Breast epithelium (tissue), 4 donors: ENCODE results near the gene NCAPD3. TPM values are rescaled to one million over a fixed set of nuclear protein-coding genes. Genes with fewer than 3 reads are reported as not detected.

Experiments used
- DNase-seq, 2 donors: peaks; one replicate each; pipeline ENCODE4 v3.0.0-alpha.2; 2019; ENCODE audit warnings: low spot score in 2 of 2
- H3K27ac ChIP-seq, 2 donors: fragments of 200-600 bp; sonication (generic) in 1 of 2; one replicate each; pipeline ENCODE4 v1.5.1; 2016 to 2019; ENCODE audit warnings: mild to moderate bottlenecking in 1 of 2
- H3K27me3 ChIP-seq, 2 donors: fragments of 200-600 bp; sonication (generic) in 1 of 2; one replicate each; pipeline versions ENCODE4 v1.5.1 to v1.6.0; 2017 to 2019; ENCODE audit warnings: control low read depth in 1 of 2, mild to moderate bottlenecking in 1 of 2
- H3K36me3 ChIP-seq: fragments of 200-600 bp; one replicate; pipeline ENCODE4 v1.5.1; 2019
- H3K4me1 ChIP-seq, 2 donors: fragments of 200-600 bp; sonication (generic); one replicate each; pipeline ENCODE4 v1.5.1; 2016 to 2019; ENCODE audit warnings: control low read depth in 1 of 2
- H3K4me3 ChIP-seq, 3 donors: fragments of 200-600 bp; sonication (generic); 1 replicate in 2 of 3; 2 replicates in 1 of 3; pipeline ENCODE4 v1.5.1; 2016 to 2019; ENCODE audit warnings: mild to moderate bottlenecking in 3 of 3, moderate library complexity in 2 of 3
- H3K9me3 ChIP-seq, 2 donors: fragments of 200-600 bp; sonication (generic) in 1 of 2; one replicate each; pipeline ENCODE4 v1.5.1; 2016 to 2019; ENCODE audit warnings: control low read depth in 1 of 2
- CTCF ChIP-seq, 3 donors: fragments of 450-650 bp; IDR thresholded peaks; one replicate each; pipeline ENCODE4 v1.5.1; 2016 to 2017; ENCODE audit warnings: antibody characterized with exemption in 3 of 3, mild to moderate bottlenecking in 3 of 3, moderate library complexity in 3 of 3
- POLR2A ChIP-seq: fragments of 450-650 bp; IDR thresholded peaks from one replicate; pipeline ENCODE4 v1.6.1; 2016; ENCODE audit warnings: antibody characterized with exemption, mild to moderate bottlenecking, moderate library complexity
- POLR2AphosphoS5 ChIP-seq, 3 donors: sonication (generic); formaldehyde crosslinking; IDR thresholded peaks; one replicate each; pipeline ENCODE4 v1.6.1; 2017; ENCODE audit warnings: antibody characterized with exemption in 3 of 3
- intact Hi-C: fragments of 100-400 bp; cut with DNase I; formaldehyde crosslinking; loops from one replicate; pipeline ENCODE4 v1.15.1; 2023; ENCODE audit warnings: low total_unique reads
- total RNA-seq, 3 donors: library from RNA; depleted of rRNA; stranded (reverse); fragments of >200 nt; gene quantifications; one replicate each; pipeline ENCODE4 v1.1.0, GENCODE V29; 2016

NCAPD3 gene
- total RNA-seq, 3 donors from 2014 or later, result 12.0 to 16.5 (median 12.1) TPM

GRCh38 chr11:134224710-134225664 is 1.2 kb upstream of the NCAPD3 start:
- Histone ChIP-seq H3K27ac (peak overlapping the region; percentile 90 to 95), H3K36me3 (no peaks in the 10 kb centered on the region), H3K9me3 (no peaks in the 10 kb centered on the region), H3K4me3 (peak overlapping the region; percentile 80 to 99 (median 81)), H3K27me3 (no peaks in the 10 kb centered on the region), H3K4me1 (peaks cover 5 to 11% of the 10 kb centered on the region in 2 donors)
- intact Hi-C loops, result no loop called here
- DNase-seq, result peak; percentile 45 to 76
- no peak for TF ChIP-seq CTCF (IDR thresholded peaks at IDR 0.05)
- no peak for TF ChIP-seq POLR2A
- TF ChIP-seq POLR2AphosphoS5 (IDR thresholded peaks at IDR 0.05), result no peak

- DNase-seq, result no peak
- Histone ChIP-seq H3K9me3 (no peaks in the 10 kb centered on the region), H3K4me3 (peak overlapping the region; percentile 80 to 99 (median 81)), H3K36me3 (no peaks in the 10 kb centered on the region), H3K27me3 (no peaks in the 10 kb centered on the region), H3K27ac (no peak overlapping the region), H3K4me1 (peaks cover 5 to 11% of the 10 kb centered on the region in 2 donors)
- intact Hi-C loops, result no loop called here
- no peak for TF ChIP-seq POLR2A
- no peak for TF ChIP-seq CTCF (IDR thresholded peaks at IDR 0.05)
- TF ChIP-seq POLR2AphosphoS5 (IDR thresholded peaks at IDR 0.05), result no peak
These were observed 646 bp downstream of the NCAPD3 start for GRCh38 chr11:134223121-134223520.

GRCh38 chr11:134216816-134217215 is 7.0 kb downstream of the NCAPD3 start:
- Histone ChIP-seq H3K4me1 (no peaks in the 10 kb centered on the region), H3K4me3 (no peak overlapping the region), H3K9me3 (no peaks in the 10 kb centered on the region), H3K27ac (no peak overlapping the region), H3K36me3 (no peaks in the 10 kb centered on the region), H3K27me3 (no peaks in the 10 kb centered on the region)
- TF ChIP-seq POLR2A, result no peak
- DNase-seq, result no peak
- intact Hi-C loops, result no loop called here

- Histone ChIP-seq H3K36me3 (no peaks in the 10 kb centered on the region), H3K9me3 (no peaks in the 10 kb centered on the region), H3K27ac (no peak overlapping the region), H3K27me3 (no peaks in the 10 kb centered on the region), H3K4me3 (no peak overlapping the region), H3K4me1 (no peaks in the 10 kb centered on the region)
- intact Hi-C loops, result no loop called here
- TF ChIP-seq CTCF (IDR thresholded peaks at IDR 0.05), result no peak
- no peak for TF ChIP-seq POLR2A
- TF ChIP-seq POLR2AphosphoS5 (IDR thresholded peaks at IDR 0.05), result no peak
- no peak for DNase-seq
These were observed 7.9 kb downstream of the NCAPD3 start for GRCh38 chr11:134215836-134216235.

GRCh38 chr11:134207538-134208239 is 16.1 kb downstream of the NCAPD3 start:
- no peaks in the 10 kb centered on the region for H3K36me3 ChIP-seq
- H3K9me3 ChIP-seq, result no peaks in the 10 kb centered on the region
- intact Hi-C loops, result no loop called here
- TF ChIP-seq CTCF (IDR thresholded peaks at IDR 0.05) (peak in 2 of 3 donors; percentile 49 to 58), POLR2A (no peak)
- H3K4me3 ChIP-seq, result no peak overlapping the region
- no peak overlapping the region for H3K27ac ChIP-seq
- DNase-seq, result no peak
- no peaks in the 10 kb centered on the region for H3K4me1 ChIP-seq
- no peaks in the 10 kb centered on the region for H3K27me3 ChIP-seq
